ENCODE data around the gene SUPT5H. TPM values are rescaled to one million over a fixed set of nuclear protein-coding genes. Genes with fewer than 3 reads are reported as not detected.

The SUPT5H gene
- total RNA-seq, 2 donors from 2014 or later = 192 to 201 TPM

DNA sequence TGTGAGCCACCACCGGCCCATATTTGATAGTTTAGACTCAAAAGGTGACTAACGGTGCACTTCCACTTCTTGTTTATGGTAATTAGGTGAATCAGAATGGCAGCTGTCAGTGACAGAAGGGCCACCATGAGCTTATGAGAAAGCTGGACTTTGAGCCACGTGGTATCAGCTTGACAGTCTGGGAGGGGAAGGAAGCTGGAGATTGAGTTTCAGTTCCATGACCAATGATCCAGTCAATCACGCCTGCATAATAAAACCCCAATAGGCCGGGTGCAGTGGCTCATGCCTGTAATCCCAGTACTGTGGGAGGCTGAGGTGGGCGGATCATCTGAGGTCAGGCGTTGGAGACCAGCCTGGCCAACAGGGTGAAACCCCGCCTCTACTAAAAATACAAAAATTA, 79.1 kb downstream of the SUPT5H start:
- Mint-ChIP-seq H3K36me3 (ENCODE audit: insufficient read depth in 2 of 2) (peaks cover 0 to 8% of the 10 kb centered on the region in 2 donors), H3K9me3 (no peaks in the 10 kb centered on the region), H3K27ac (no peak overlapping the region), H3K4me3 (no peak overlapping the region), H3K4me1 (ENCODE audit: low read depth) (peaks cover 10% of the 10 kb centered on the region), H3K27me3 (ENCODE audit: low read depth) (no peaks in the 10 kb centered on the region)
- ATAC-seq (replicated peaks in 1 of 2) (no peak), DNase-seq (no peak)

DNA sequence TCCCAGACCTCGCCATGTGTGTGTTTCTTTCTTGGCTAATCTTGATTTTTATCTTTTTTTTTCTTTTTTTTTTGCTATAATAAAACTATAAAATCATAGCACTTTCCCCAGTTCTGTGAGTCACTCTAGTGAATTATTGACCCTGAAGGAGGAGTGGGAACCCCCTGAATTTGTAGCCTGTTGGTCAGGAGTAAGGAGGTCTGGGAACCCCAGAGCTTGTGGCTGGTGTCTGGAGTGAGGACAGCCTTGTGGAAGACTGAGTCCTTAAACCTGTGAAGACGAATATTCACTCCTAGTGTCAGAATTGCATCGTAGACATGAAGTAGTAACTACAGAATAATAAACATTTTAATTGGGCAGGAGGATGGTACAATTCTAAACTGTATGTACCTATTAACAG, 79.8 kb downstream of the SUPT5H start:
- peaks cover 0 to 8% of the 10 kb centered on the region in 2 donors for H3K36me3 Mint-ChIP-seq (ENCODE audit: insufficient read depth in 2 of 2)
- ATAC-seq (replicated peaks in 1 of 2) = no peak
- DNase-seq = no peak
- no peak overlapping the region for H3K4me3 Mint-ChIP-seq
- H3K4me1 Mint-ChIP-seq (ENCODE audit: low read depth) = peaks cover 13% of the 10 kb centered on the region
- no peaks in the 10 kb centered on the region for H3K27me3 Mint-ChIP-seq (ENCODE audit: low read depth)
- no peaks in the 10 kb centered on the region for H3K9me3 Mint-ChIP-seq
- H3K27ac Mint-ChIP-seq = no peak overlapping the region

Other genes with a start within 250 kb of the SUPT5H start
- gene NCCRP1, start 248.6 kb upstream of the SUPT5H start, total RNA-seq = not detected
- not detected for gene SYCN, start 241.3 kb upstream of the SUPT5H start, total RNA-seq
- gene IFNL3, start 200.6 kb upstream of the SUPT5H start, total RNA-seq = under 1 TPM in 1 of 2 donors, not detected in 1; 0.53 TPM
- not detected for gene IFNL4, start 196.7 kb upstream of the SUPT5H start, total RNA-seq
- gene IFNL2, start 177.2 kb upstream of the SUPT5H start, total RNA-seq = under 1 TPM in 1 of 2 donors, not detected in 1; 0.46 TPM
- gene IFNL1, start 149.2 kb upstream of the SUPT5H start, total RNA-seq = 1 to 10 TPM in 1 of 2 donors, under 1 TPM in 1; 0.29 to 1.7 TPM
- 1 to 10 TPM; 4.5 to 6.7 TPM for gene LRFN1, start 124.7 kb upstream of the SUPT5H start, total RNA-seq
- gene GMFG, start 109.5 kb upstream of the SUPT5H start, total RNA-seq = 100 to 1,000 TPM; 351 to 353 TPM
- 10 to 100 TPM; 59.6 to 63.6 TPM for gene SAMD4B, start 103.2 kb upstream of the SUPT5H start, total RNA-seq
- gene PAF1, start 54.5 kb upstream of the SUPT5H start, total RNA-seq = 10 to 100 TPM; 52.0 TPM
- 10 to 100 TPM; 26.4 to 34.3 TPM for gene MED29, start 54.2 kb upstream of the SUPT5H start, total RNA-seq
- 100 to 1,000 TPM in 1 of 2 donors, 10 to 100 TPM in 1; 81.4 to 108 TPM for gene ZFP36, start 38.7 kb upstream of the SUPT5H start, total RNA-seq
- 10 to 100 TPM; 86.5 to 92.1 TPM for gene PLEKHG2, start 32.9 kb upstream of the SUPT5H start, total RNA-seq
- gene RPS16, start 9.6 kb upstream of the SUPT5H start, total RNA-seq = 1,000 to 10,000 TPM; 3,177 to 3,644 TPM
- gene TIMM50, start 35.3 kb downstream of the SUPT5H start, total RNA-seq = 10 to 100 TPM; 52.4 to 55.8 TPM
- gene DLL3, start 53.4 kb downstream of the SUPT5H start, total RNA-seq = 1 to 10 TPM in 1 of 2 donors, under 1 TPM in 1; 0.72 to 1.1 TPM
- not detected for gene SELENOV, start 69.6 kb downstream of the SUPT5H start, total RNA-seq
- 1 to 10 TPM; 4.3 to 4.5 TPM for gene EID2B, start 87.3 kb downstream of the SUPT5H start, total RNA-seq
- gene EID2, start 94.6 kb downstream of the SUPT5H start, total RNA-seq = 10 to 100 TPM; 15.3 to 16.0 TPM
- gene LGALS13, start 156.9 kb downstream of the SUPT5H start, total RNA-seq = not detected
- gene LGALS16, start 210.3 kb downstream of the SUPT5H start, total RNA-seq = not detected